ENCODE results near the gene MYO18A.

The MYO18A gene

DNA sequence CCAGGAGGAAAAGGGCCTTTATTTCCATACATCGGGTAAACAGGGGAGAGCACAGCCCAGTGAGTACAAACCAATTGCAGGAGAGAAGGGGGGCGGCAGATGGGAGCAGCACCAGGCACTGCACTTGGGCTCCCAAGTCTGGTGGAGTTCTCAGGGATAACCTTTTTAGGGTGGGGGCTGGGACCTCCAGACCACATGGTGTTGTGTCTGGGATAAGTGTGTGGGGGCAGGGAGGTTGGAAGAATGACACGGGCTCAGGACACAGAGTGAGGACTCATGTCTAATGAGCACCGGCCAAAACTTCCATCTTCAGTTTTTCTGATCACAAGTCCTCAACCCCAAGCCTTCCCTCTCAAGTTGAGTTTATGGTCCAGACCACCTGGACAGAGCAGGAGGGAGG lies 106.7 kb downstream of the MYO18A start:
- no peak for DNase-seq

DNA sequence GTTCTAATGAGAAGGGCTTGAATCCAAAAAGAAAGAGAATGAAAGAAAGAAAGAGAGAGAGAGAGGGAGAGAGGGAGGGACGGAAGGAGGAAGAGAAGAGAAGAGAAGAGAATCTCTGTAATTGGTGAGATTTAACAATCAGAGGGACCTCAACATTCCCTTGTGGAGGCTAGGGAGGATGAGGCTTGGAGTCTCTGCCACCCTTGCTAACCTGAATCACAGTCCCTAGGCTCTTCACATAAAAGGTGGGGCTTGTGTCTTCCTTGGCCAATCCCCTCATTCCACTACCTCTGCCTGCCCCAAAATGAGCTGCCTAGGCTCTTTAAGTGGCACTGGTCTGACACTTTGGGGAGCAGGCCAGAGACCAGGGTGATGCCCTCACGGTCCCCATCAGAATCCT lies 107.2 kb downstream of the MYO18A start:
- DNase-seq: no peak

DNA sequence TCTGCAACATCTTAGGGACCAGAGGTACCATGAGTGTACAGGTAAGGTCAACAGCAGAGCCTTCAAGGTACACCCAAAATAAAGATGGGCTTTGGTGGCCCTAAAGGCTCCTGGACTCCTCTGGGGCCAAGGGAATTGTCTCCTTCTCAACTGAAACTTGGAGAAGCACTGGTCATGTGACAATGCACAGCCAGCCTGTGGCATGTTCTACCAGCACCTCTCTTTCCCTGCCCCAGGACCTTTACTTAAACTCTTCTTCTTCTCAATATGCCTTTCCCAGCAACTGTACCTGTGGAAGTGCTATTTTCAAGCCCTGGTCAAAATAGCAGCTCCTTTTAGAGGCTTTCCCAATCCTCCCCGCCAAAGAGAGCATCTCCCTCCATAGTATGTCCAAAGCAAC lies 108.9 kb downstream of the MYO18A start:
- no peak for DNase-seq

DNA sequence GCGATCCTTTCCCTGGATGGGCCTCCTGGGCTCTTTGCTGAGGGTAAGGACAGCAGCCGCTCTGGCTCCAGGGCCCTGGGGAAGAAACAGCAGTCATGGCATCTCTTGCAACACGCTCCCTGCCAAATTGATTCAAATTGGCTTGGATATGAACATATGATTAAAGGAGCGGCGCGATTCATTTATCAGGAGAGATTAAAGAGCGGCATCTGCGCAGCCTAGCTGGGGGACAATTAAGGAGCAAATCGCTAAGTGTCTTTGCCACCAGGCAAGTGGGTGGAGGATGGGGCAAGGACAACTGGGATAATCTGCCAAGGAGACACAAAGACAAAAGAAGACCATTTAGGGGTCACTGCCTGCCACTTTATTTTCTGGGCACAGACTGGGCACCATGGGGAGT lies 109.4 kb downstream of the MYO18A start:
- no peak for DNase-seq

DNA sequence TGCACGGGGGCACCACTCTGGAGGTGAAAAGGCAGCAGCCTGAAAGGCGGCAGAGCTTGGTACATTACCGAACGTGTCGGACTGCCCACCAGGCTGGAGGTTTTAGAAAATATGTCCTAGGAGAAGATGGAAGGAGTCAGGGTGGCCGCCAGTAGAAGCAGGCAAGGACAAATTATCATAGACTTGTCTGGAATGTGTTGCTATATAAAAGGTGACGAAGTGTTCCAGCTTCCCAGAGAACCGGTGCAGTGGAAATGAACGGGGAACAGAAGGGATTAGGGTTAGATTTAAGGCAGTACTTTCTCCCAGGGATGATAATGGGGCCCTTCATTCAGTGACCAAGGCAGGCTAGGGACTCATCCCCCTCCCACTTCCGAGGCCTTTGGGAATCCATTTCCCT lies 109.9 kb downstream of the MYO18A start:
- no peak for DNase-seq

DNA sequence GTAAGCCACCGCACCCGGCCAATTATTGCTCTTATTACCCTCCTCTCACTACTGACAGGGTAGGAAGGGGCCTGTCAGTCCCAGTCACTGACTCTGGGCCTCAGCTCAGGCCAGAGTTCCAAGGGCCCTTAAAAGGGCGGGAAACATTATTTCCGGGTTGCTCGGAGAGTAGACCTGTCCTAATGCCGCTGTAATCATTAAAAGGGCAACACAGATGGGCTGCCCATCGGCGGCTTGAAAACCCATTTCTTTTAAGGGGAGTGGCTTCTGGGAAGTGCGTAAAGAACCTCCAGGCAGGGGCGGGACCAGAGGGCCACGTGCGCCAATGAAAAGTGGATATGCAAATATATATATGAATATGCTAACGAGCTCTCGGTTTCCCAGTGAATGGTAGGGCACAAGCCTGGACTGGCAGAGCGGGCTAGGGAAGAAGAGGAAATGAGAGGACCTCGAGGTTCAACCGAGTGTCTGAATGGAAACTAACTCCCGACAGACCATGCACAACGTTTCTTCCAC lies 110.6 kb downstream of the MYO18A start:
- DNase-seq: no peak

DNA sequence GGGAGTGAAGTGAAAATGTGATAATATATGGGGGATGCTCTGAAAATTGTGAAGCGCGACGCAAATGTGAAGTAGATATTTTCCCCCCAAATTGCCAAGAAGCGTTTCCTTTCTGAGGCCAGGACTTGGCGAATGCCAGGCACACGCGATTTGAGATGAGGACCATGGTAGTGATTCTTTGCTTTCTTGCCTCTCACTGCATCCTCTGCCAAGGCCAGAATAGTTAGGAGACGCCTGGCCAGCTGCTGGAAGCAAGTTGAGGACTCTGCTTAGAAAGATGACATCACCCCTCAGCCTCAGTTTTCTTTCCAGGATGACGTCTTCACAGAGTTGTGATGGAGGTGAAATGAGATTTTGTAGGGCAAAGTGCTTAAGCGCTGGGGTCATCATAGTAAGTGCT lies 111.4 kb downstream of the MYO18A start:
- DNase-seq: no peak

DNA sequence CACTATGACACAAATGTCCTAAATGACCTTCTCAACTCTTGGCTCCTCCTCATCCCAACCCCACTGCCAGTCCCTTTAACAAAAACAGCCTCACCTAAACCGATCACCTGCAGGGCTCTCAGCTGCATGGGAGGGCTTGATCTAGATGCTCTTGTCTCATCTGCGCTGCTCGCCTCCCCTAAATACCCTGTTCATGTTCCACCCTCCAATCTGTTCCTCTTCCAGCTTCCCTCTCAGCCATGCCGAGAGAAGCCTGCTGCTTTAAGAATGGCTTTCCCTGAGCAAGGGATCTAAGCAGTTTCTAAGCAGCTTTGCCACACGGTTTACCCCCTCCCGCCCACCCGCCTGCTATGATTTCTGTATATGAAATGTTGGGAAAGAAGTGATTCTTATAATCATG lies 113.6 kb downstream of the MYO18A start:
- no peak for DNase-seq

DNA sequence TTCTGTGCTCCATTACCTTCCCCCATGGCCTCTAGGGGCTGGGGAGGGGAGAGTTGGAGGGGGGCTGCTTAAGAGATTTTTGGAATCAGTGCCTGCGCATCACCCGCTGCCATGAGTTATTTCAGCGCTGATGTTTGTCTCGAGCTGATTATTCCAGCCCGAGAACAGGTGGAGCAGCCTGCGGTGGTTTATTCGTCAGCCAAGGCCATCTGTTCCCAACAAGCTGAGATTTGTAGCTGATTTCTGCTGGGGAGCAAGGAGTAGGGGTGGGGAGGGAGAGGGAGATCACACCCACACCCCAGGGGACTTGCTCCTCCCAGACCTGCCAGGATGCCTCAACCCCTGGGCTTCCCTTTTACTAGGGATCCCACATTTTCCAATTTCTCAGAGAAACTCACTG lies 114.2 kb downstream of the MYO18A start:
- no peak for DNase-seq

DNA sequence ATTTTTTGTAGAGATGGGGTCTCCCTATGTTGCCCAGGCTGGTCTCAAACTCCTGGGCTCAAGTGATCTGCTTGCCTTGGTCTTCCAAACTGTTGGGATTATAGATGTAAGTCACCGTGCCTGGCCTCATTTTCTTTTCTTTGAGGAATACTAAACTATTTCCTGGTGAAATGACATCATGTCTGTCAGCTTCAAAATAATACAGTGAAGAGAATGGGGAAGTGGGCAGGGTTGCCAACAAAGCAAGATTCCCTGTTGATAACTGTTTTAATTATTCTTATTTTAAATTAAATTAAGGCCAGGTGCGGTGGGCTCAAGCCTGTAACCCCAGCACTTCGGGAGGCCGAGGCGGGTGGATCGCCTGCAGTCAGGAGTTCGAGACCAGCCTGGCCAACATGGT lies 116.2 kb downstream of the MYO18A start:
- DNase-seq: no peak

DNA sequence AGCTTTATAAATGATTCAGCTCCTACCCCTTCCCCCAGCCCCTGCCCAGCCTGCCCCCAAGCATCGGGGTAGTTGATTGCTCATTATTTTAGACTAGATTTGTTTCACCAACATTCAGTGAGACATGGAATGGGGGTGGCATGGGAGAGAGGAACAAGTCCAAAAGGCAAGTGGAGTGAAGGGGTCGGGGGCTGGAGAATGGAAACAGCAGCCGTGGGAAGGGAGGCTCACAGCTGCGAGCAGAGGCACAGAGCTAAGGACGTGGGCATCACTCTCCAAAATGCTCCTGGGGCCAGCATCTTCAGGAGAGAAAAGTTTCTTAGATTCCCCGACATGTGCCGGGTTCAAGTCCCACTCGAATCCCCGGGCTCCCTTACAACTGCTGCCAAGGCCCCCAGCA lies 118.0 kb downstream of the MYO18A start:
- no peak for DNase-seq

DNA sequence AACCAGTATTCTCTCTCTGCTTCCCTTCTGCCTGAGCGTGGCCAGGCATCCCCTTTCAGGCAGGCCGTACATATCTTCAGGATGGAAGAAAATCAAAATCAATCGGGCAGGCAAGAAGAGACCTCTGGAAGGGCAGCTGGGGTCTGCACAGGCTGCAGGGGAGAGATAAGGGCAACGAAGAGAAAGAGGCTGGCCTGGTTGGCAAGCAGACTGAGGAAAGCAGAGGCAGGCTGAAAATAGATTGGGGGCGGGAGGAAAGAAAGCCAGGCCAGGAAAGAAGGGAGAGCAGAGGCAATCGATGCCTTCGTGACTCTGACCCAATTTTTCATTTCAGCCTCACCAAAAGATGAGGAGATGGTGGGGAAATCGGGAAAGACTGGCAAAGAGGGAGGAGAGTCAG lies 119.2 kb downstream of the MYO18A start:
- no peak for DNase-seq

DNA sequence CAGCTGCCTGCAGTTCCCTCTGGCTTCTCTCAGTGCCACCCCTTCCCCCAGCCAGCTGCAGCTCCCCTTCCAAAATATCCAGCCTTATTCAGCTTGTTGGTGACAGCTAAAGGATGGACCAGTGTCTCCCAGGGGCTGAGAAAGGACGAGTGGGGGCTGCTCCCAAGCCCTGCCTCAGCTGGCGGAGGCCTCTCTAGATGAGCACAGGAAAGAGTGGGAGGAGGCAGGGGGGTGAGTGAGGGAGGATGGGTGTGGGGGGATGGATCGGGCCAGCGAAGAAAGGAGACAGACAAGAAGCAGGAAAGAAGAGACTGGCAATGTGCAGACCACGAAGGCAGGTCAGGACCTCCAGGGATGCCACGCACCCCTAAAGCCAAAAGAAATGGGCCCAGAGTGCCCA lies 119.7 kb downstream of the MYO18A start:
- DNase-seq: no peak

DNA sequence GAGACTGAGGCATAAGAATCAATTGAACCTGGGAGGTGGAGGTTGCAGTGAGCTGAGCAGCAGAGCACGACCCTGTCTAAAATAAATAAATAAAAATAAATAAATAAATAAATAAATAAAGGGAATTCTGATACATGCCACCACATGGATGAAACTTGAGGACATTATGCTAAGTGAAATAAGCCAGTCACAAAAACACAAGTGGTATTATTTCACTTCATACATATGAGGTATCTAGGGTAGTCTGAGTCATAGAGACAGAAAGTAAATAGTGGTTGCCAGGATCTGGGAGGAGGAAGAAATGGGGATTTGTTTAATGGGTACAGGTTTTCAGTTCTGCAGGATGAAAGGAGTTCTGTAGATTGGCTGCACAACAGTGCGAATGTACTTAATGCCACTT lies 120.9 kb downstream of the MYO18A start:
- DNase-seq: no peak

DNA sequence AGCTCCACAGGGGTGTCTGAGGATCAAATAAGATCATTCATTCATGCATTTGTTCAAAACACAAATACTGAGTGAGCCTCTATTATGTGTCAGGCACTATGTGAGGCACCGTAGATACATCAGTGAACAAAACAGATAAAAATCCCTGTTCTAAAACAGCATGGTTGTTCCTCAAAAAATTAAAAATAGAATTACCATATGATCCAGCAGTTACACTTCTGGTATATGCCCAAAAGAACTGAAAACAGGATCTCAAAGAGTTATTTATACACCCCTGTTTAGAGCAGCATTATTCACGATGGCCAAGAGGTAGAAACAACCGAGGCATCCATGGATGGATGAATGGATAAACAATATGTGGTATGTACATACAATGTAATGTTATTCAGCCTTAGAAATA lies 121.8 kb downstream of the MYO18A start:
- DNase-seq: no peak

DNA sequence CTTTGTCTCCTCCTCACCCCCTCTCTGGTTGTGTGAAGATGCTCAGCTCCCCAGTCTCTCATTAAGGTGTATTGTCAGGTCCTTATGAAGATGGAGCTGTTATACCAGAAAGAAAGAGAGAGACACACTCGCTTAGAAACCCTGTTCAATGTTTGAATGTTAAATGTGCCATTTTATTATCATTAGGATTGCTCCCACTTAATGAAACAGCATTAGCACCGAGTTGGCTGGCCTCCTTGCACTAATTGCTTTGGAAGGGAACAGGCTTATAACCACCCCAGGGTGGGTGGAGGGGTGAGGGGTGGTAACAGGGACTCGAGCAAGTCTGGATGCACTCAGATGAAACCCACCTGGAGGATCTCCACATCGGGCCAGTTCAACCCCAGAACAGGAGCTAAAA lies 122.8 kb downstream of the MYO18A start:
- no peak for DNase-seq

DNA sequence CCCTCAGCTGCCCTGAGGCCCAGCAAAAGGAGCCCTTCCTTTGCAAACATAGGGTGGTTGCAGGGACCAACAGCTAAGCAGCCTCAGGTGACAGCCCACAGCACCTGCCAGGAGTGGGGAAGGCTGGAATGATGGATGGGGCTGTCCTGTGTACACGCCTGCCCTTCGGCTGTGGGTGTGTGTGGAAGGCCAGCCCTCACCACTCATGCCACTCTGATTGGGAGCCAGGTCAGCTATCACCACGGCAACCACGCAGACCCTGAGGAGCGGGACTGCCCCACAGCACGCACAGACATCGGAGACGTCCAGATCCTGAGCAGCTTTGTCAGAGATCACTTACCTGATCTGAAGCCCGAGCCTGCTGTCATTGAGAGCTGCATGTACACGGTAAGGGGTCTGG lies 125.4 kb downstream of the MYO18A start:
- DNase-seq: no peak

DNA sequence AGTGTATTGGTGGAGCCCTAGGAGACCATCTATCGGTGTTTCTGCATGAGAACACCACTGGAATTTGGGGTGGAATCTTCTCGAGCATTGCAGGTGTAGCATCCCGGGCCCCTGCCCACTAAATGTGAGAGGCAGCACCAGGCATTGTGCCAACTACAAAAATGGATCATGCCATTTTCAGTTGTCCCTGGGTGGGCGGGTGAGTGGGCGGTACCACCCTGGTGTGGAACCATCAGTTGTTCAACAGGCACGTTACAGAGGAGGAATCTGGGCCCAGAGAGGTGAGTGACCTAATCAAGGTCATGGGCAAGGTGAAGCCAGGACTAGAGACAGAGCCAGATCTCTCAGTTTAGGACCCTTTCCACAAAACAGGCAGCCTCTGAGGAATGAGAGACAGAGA lies 128.5 kb downstream of the MYO18A start:
- DNase-seq: no peak

DNA sequence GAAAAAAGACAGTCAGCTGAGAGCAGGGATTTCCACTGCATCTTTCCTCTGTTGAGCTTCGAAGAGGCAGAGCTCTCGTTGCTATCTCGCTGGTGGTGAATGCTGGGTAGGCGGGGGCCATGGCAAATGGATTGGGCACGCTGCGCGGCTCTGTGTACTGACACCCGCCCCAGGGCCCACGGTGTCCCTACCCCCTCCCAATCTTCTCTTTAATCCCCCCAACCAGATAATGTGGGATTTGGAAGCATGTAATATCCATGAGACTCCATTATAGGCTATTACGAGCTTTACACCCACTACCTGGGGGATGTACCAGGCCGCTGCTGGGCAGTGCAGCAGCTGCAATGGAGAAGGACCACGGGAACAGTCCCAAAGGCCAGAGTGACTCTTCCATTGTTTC lies 129.0 kb downstream of the MYO18A start:
- no peak for DNase-seq

DNA sequence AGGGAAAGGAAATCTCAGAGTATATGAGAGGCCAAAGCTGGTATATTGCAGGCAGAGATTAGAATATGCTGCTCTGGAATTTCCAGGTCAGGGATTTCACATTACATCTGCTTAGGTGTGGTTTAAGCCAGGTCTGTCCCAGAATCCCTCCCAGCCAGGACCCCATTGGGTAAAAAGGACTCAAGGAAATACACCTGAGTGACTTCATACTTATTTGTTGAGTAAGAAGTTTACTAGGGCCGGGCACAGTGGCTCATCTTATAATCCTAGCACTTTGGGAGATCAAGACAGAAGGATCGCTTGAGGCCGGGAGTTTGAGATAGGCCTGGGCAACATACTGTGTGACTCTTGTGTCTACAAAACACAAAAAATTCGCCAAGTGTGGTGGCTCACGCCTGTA lies 130.0 kb downstream of the MYO18A start:
- DNase-seq: no peak

DNA sequence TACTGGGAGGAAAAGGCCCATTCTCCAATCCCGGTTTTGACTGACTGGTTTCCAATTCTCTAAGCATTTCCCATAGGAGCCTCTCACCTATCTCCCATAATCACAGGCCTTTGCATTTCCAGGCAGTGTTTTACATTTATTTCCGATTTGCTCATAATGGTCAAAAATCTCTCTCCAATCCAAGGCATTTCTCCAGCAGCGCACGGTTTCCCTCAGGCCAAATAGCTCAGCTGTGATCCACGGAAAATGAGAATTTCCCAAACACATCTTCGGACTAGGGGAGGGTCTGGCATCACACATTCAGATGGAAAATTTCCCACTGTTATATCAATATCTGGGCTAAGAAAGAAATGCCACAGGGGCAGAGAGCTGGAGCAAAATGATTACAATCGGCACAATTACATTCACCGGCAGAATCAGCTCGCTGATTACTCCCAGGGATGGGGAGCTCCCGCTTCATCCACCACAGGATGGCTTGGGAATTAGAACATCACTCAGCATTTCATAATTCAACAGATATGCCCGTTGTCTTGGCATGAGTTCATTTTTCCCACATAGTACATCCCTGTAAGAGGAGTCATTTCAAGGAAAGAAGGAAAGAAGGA lies 130.6 kb downstream of the MYO18A start:
- DNase-seq: no peak

DNA sequence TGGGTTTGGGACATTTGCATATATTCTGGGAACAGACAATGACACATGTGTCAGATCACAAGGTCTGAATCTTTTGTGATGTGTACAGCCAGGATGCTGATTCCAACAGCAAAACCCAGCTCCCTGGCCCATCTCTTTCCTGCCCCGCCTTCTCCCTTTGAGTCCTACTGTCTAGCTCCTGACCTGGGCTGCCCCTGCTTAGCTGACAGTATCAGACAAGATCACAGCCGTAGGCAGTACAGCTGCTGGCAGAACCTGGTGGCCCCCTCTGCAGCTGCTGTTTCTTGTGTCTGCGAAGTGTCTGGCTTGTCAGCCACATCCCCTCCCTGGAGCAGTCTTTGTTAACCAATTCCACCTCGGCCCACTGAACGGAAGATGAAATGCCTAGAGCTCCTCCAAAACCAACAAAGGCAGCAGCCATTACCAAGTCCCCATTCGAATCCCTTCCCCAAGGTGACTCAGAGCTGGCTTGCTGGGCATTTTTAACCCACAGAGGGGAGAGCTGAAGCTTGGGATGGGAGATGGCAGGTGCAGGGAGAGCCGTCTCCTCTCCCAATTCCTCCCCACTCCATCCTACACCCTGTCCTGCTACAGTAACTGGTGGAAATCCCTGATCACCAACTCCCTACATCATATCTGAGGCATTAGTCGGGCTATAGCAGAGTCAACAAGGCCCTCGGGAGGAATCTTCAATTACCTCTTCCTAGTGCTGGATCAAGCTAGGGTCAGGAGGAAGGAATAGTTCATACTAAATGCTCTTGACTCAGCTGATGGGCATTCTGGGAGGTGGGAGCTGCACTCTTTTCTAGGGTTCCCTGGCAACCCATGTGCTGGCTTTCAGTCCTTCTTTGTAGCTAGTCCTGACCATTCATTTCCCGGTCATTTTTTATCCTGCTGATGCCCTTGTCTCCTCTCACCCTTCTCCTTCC lies 131.5 kb downstream of the MYO18A start:
- DNase-seq: no peak

DNA sequence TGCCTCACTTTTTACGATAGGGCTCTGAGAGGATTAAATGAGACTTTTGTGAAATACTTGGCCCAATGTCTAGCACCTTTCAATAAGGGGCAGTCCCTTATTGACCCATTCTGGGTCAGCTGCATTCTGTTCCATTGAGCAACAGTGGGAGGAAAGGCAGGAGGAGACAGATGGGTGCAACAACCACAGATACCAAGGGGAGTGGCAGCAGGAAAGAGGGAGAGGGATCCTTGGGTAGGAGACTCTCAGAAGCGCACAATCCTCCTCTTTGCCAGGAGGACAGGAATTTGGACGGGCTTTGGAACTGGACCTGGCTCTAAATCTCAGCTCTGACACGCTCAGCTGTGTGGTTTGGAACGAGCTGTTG lies 133.7 kb downstream of the MYO18A start:
- no peak for DNase-seq

DNA sequence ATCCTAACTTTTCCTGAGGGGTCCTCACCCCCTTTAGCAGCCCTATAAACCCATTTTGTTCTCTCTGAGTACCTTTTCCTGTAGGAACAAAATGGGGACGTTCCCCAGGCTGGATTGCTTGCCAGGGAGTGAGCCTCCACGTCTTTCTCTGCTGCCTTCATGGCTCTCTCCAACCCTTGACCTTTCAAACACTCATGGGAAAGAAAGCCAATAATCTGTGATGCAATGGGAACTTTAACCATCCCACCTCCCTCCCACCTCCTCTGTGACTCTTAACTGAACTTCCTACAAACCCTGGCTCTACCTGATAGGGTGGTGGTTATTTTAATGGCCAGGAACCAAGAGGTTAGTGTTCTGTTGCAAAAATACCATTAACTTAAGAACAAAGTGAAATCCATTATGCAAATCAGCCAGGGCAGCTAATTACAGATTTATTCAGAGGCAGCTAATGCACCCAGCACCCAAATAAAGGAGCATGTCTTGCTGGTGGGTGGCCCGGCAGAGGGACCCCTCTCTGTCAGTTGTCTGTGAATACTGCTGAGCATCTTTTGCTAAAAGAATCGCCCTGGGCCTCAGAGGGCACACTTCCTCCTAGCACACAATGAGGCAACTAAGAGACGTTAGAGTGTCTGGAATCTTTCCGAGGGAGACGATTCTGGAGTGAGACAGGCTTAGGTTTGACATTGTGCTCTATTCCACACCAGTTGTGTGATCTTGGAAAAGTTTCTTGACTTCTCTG lies 134.3 kb downstream of the MYO18A start:
- no peak for DNase-seq
